Measurements from ENCODE around the gene SLC25A47. TPM values are rescaled to one million over a fixed set of nuclear protein-coding genes. Genes with fewer than 3 reads are reported as not detected.
"Not testable (repeated sequence)": the region's sequence is repeated elsewhere in the genome, so short reads cannot be mapped to it uniquely, and the experiment has no call there.

The SLC25A47 gene
- total and polyA plus RNA-seq, 8 donors, result not detected

GRCh38 chr14:100282766-100283419 lies 40.2 kb upstream of the SLC25A47 start:
- Histone ChIP-seq H3K9me3 (no peaks in the 10 kb centered on the region), H3K4me3 (no peak overlapping the region), H3K27me3 (no peaks in the 10 kb centered on the region), H3K36me3 (no peaks in the 10 kb centered on the region), H3K4me1 (peaks cover 22 to 65% of the 10 kb centered on the region in 2 donors), H3K27ac (peak overlapping the region in 1 of 2 donors; percentile 43)
- no peak for DNase-seq
- intact Hi-C loops (cut with DNase I), result no loop called here
- ATAC-seq, result no peak
- TF ChIP-seq CTCF (IDR thresholded peaks at IDR 0.05), result no peak

GRCh38 chr14:100283436-100283835 lies 39.7 kb upstream of the SLC25A47 start:
- H3K9me3 ChIP-seq; H3K36me3 ChIP-seq; H3K4me3 ChIP-seq; ATAC-seq; intact Hi-C loops (cut with DNase I); H3K27ac ChIP-seq; DNase-seq; H3K27me3 ChIP-seq: not testable (repeated sequence)
- H3K4me1 ChIP-seq, result peaks cover 19 to 60% of the 10 kb centered on the region in 2 donors

- no peak for TF ChIP-seq CTCF (IDR thresholded peaks at IDR 0.05)
- ATAC-seq, result no peak
These were observed 38.9 kb upstream of the SLC25A47 start for GRCh38 chr14:100283984-100284881.

GRCh38 chr14:100285021-100285912 lies 37.9 kb upstream of the SLC25A47 start:
- H3K4me3 ChIP-seq, result peak overlapping the region; percentile 68 to 79
- H3K27me3 ChIP-seq, result no peaks in the 10 kb centered on the region
- H3K27ac ChIP-seq, result peak overlapping the region; percentile 84 to 88
- peaks cover 12 to 43% of the 10 kb centered on the region in 2 donors for H3K4me1 ChIP-seq
- H3K36me3 ChIP-seq, result no peaks in the 10 kb centered on the region
- no peaks in the 10 kb centered on the region for H3K9me3 ChIP-seq
- intact Hi-C loops (cut with DNase I), result no loop called here
- DNase-seq (peak in 3 of 4 donors; percentile 70 to 97 (median 81)), ATAC-seq (peak; percentile 88)
- TF ChIP-seq CTCF (IDR thresholded peaks at IDR 0.05), result peak; percentile 65 to 70

More at GRCh38 chr14:100283984-100284881, 38.9 kb upstream of the SLC25A47 start:
- Histone ChIP-seq H3K4me1 (peaks cover 13 to 52% of the 10 kb centered on the region in 2 donors), H3K9me3 (no peaks in the 10 kb centered on the region), H3K4me3 (peak overlapping the region; percentile 68 to 79), H3K36me3 (no peaks in the 10 kb centered on the region), H3K27ac (peak overlapping the region; percentile 84 to 88), H3K27me3 (no peaks in the 10 kb centered on the region)
- no peak for DNase-seq
- intact Hi-C loops (cut with DNase I), result no loop called here

GRCh38 chr14:100285913-100286400 lies 37.2 kb upstream of the SLC25A47 start:
- H3K27ac ChIP-seq, result peak overlapping the region; percentile 84 to 88
- intact Hi-C loops (cut with DNase I), result no loop called here
- peaks cover 11 to 37% of the 10 kb centered on the region in 2 donors for H3K4me1 ChIP-seq
- TF ChIP-seq CTCF (IDR thresholded peaks at IDR 0.05), result no peak
- H3K9me3 ChIP-seq, result no peaks in the 10 kb centered on the region
- ATAC-seq, result no peak
- peak overlapping the region; percentile 68 to 79 for H3K4me3 ChIP-seq
- H3K27me3 ChIP-seq, result no peaks in the 10 kb centered on the region
- peaks cover 0 to 5% of the 10 kb centered on the region in 2 donors for H3K36me3 ChIP-seq
- DNase-seq, result no peak

Measured in left lung (tissue), 10 donors.